CD14-positive monocyte (primary cell): ENCODE results near the gene VPS37C. TPM values are rescaled to one million over a fixed set of nuclear protein-coding genes. Genes with fewer than 3 reads are reported as not detected.
"Not testable (repeated sequence)": the region's sequence is repeated elsewhere in the genome, so short reads cannot be mapped to it uniquely, and the experiment has no call there.

Source experiments
- DNase-seq, 3 donors: peaks; one replicate each; pipeline ENCODE4 v3.0.0-alpha.2; 2011 to 2022
- H2AFZ ChIP-seq: 2 replicates; pipeline ENCODE4 v1.6.0; 2012; ENCODE audit warnings: mild to moderate bottlenecking, low read depth, low read length, inconsistent platforms; ENCODE audit not compliant: insufficient read depth, poor library complexity, severe bottlenecking
- H3K27ac ChIP-seq, 2 donors: 1 replicate in 1 of 2; 2 replicates in 1 of 2; pipeline ENCODE4 v1.5.1; 2012 to 2013; ENCODE audit warnings: low read length in 2 of 2, control low read depth in 1 of 2, inconsistent platforms in 1 of 2, low read depth in 1 of 2, mild to moderate bottlenecking in 1 of 2
- H3K27me3 ChIP-seq, 2 donors: one replicate each; pipeline versions ENCODE4 v1.6.0 to v1.6.1; 2011 to 2013; ENCODE audit warnings: low read length in 2 of 2; ENCODE audit not compliant: control insufficient read depth in 2 of 2, insufficient read depth in 2 of 2
- H3K36me3 ChIP-seq, 2 donors: replicated peaks in 1 of 2; 1 replicate in 1 of 2; 2 replicates in 1 of 2; pipeline versions ENCODE4 v1.5.1 to v1.6.1; 2012 to 2013; ENCODE audit warnings: low read length in 2 of 2, control low read depth in 1 of 2, inconsistent platforms in 1 of 2, mild to moderate bottlenecking in 1 of 2; ENCODE audit not compliant: insufficient read depth in 2 of 2, control insufficient read depth in 1 of 2
- H3K4me1 ChIP-seq, 2 donors: 1 replicate in 1 of 2; 2 replicates in 1 of 2; pipeline versions ENCODE4 v1.5.1 to v1.6.1; 2012 to 2013; ENCODE audit warnings: low read length in 2 of 2, control low read depth in 1 of 2, inconsistent platforms in 1 of 2, mild to moderate bottlenecking in 1 of 2, moderate library complexity in 1 of 2; ENCODE audit not compliant: insufficient read depth in 2 of 2, control insufficient read depth in 1 of 2
- H3K4me2 ChIP-seq: replicated peaks from 2 replicates; pipeline ENCODE3; 2012; ENCODE audit warnings: low read length, moderate library complexity, mild to moderate bottlenecking; ENCODE audit not compliant: poor library complexity, severe bottlenecking; ENCODE audit errors: extremely low read depth
- H3K4me3 ChIP-seq, 3 experiments: fragments of 200-600 bp in 1 of 3; sonication (generic) in 1 of 3; replicated peaks in 1 of 3; 1 replicate in 2 of 3; 2 replicates in 1 of 3; pipeline ENCODE4 v1.5.1; 2011 to 2013; ENCODE audit warnings: low read length in 3 of 3, mild to moderate bottlenecking in 3 of 3, control low read depth in 2 of 3, low read depth in 2 of 3, inconsistent platforms in 1 of 3, moderate library complexity in 1 of 3
- H3K79me2 ChIP-seq: 2 replicates; pipeline ENCODE4 v1.6.0; 2012; ENCODE audit warnings: mild to moderate bottlenecking, control low read depth, inconsistent platforms, low read length, moderate library complexity; ENCODE audit not compliant: insufficient read depth
- H3K9ac ChIP-seq: 2 replicates; pipeline ENCODE4 v1.6.0; 2017; ENCODE audit warnings: low read length, mild to moderate bottlenecking; ENCODE audit not compliant: insufficient read depth, poor library complexity, severe bottlenecking
- H3K9me3 ChIP-seq, 2 donors: replicated peaks in 1 of 2; 1 replicate in 1 of 2; 2 replicates in 1 of 2; pipeline versions ENCODE4 v1.5.1 to v1.6.1; 2012 to 2013; ENCODE audit warnings: low read length in 2 of 2, control low read depth in 1 of 2; ENCODE audit not compliant: control insufficient read depth in 1 of 2, insufficient read depth in 1 of 2
- H4K20me1 ChIP-seq: 2 replicates; pipeline ENCODE4 v1.6.0; 2012; ENCODE audit warnings: mild to moderate bottlenecking, low read length, control low read depth, moderate library complexity; ENCODE audit not compliant: insufficient read depth
- H3K27ac Mint-ChIP-seq, 7 donors: one replicate each; pipeline ENCODE4 v1.8.0; 2020; ENCODE audit warnings: mild to moderate bottlenecking in 7 of 7, mixed read lengths in 7 of 7, moderate library complexity in 6 of 7, inconsistent platforms in 2 of 7
- H3K27me3 Mint-ChIP-seq, 3 donors: one replicate each; pipeline ENCODE4 v1.8.0; 2021 to 2022; ENCODE audit warnings: low read depth in 3 of 3, mild to moderate bottlenecking in 3 of 3, mixed read lengths in 3 of 3, moderate library complexity in 3 of 3, inconsistent platforms in 1 of 3
- H3K36me3 Mint-ChIP-seq, 2 donors: one replicate each; pipeline ENCODE4 v1.8.0; 2020; ENCODE audit warnings: mixed read lengths in 2 of 2, inconsistent platforms in 1 of 2, mild to moderate bottlenecking in 1 of 2
- H3K4me1 Mint-ChIP-seq: one replicate; pipeline ENCODE4 v1.8.0; 2020; ENCODE audit warnings: mild to moderate bottlenecking, mixed read lengths
- H3K4me3 Mint-ChIP-seq, 2 donors: one replicate each; pipeline ENCODE4 v1.8.0; 2020; ENCODE audit warnings: mild to moderate bottlenecking in 2 of 2, mixed read lengths in 2 of 2, moderate library complexity in 1 of 2
- H3K9me3 Mint-ChIP-seq, 7 donors: one replicate each; pipeline ENCODE4 v1.8.0; 2020 to 2022; ENCODE audit warnings: mixed read lengths in 7 of 7, mild to moderate bottlenecking in 6 of 7, moderate library complexity in 6 of 7, inconsistent platforms in 2 of 7
- CTCF ChIP-seq: fragments of 200-600 bp; IDR thresholded peaks from one replicate; pipeline ENCODE4 v1.8.0; 2022; ENCODE audit warnings: antibody characterized with exemption, mild to moderate bottlenecking
- WGBS: methylation state at CpG from one replicate; pipeline ENCODE4 v1.1.5; 2013; ENCODE audit warnings: missing lambda C conversion rate; ENCODE audit not compliant: insufficient coverage; 5-methylcytosine and 5-hydroxymethylcytosine counted together
- intact Hi-C, 2 donors: fragments of 100-400 bp; cut with micrococcal nuclease; formaldehyde crosslinking; loops; one replicate each; pipeline versions ENCODE4 v1.15.0 to v1.15.1; 2023
- polyA plus RNA-seq, 3 donors: library from polyadenylated mRNA; depleted of rRNA in 1 of 3; unstranded in 2 of 3; stranded (reverse) in 1 of 3; fragments of 300-500 nt in 2 of 3; fragments of >200 nt in 1 of 3; fragmentation: Illumina TruSeq in 2 of 3; gene quantifications; 1 replicate in 2 of 3; 2 replicates in 1 of 3; pipeline ENCODE4 v1.2.3, GENCODE V29; 2012 to 2021

VPS37C gene
- polyA plus RNA-seq, 3 donors, result 1.9 to 25.1 (median 3.8) TPM

- Histone ChIP-seq H3K27ac (no peak overlapping the region), H3K9me3 (no peaks in the 10 kb centered on the region), H3K79me2 (no peaks in the 10 kb centered on the region), H2AFZ (no peak overlapping the region), H3K4me2 (no peak overlapping the region), H4K20me1 (no peaks in the 10 kb centered on the region), H3K27me3 (no peaks in the 10 kb centered on the region), H3K4me1 (peaks cover 43 to 46% of the 10 kb centered on the region in 2 donors), H3K9ac (no peak overlapping the region), H3K36me3 (no peaks in the 10 kb centered on the region), H3K4me3 (no peak overlapping the region)
- intact Hi-C loops, result no loop called here
- Mint-ChIP-seq H3K27ac (peak overlapping the region in 6 of 7 donors; percentile 2 to 89 (median 40)), H3K9me3 (peaks cover 0 to 4% (median 0%) of the 10 kb centered on the region in 7 donors), H3K27me3 (peaks cover 0 to 7% (median 2%) of the 10 kb centered on the region in 3 donors), H3K36me3 (no peaks in the 10 kb centered on the region), H3K4me3 (peak overlapping the region; percentile 52 to 61), H3K4me1 (peaks cover 47% of the 10 kb centered on the region)
- no CpG with 5 or more reads among the region's 7 CpGs for whole genome bisulfite sequencing
- peak in 2 of 3 donors; percentile 43 to 52 for DNase-seq
- no peak for TF ChIP-seq CTCF
These were observed 66.2 kb downstream of the VPS37C start for GRCh38 chr11:61095021-61095420.

- intact Hi-C loops, H3K27me3 Mint-ChIP-seq, H3K36me3 Mint-ChIP-seq, H3K9ac ChIP-seq, H3K36me3 ChIP-seq, H3K79me2 ChIP-seq, H3K27ac ChIP-seq, H3K4me2 ChIP-seq, H3K9me3 Mint-ChIP-seq, H3K27me3 ChIP-seq, H3K9me3 ChIP-seq, H4K20me1 ChIP-seq, H2AFZ ChIP-seq, H3K4me3 Mint-ChIP-seq: not testable (repeated sequence)
- H3K4me1 ChIP-seq, result peaks cover 43 to 46% of the 10 kb centered on the region in 2 donors
- peaks cover 47% of the 10 kb centered on the region for H3K4me1 Mint-ChIP-seq
- H3K4me3 ChIP-seq, result peak overlapping the region in 1 of 3 experiments; percentile 11
- peak in 1 of 3 donors; percentile 30 for DNase-seq
- 95% methylated on average over 6 of the region's 7 CpGs for whole genome bisulfite sequencing
- H3K27ac Mint-ChIP-seq, result peak overlapping the region in 6 of 7 donors; percentile 0 to 89 (median 77)
These were observed 67.1 kb downstream of the VPS37C start for GRCh38 chr11:61094167-61094566.
